Measurements from ENCODE around the gene SEC16A. TPM values are rescaled to one million over a fixed set of nuclear protein-coding genes. Genes with fewer than 3 reads are reported as not detected.

SEC16A gene
- total RNA-seq, 4 donors from 2014 or later, result 47.7 to 73.8 (median 62.5) TPM

GRCh38 chr9:136448655-136449054, 34.2 kb downstream of the SEC16A start:
- H3K36me3 ChIP-seq, result peaks cover 55 to 64% of the 10 kb centered on the region in 2 donors
- intact Hi-C loops (cut with DNase I), result no loop called here
- 92 to 95% methylated on average over 3 of the region's 3 CpGs for WGBS, 2 donors

GRCh38 chr9:136447173-136447778, 35.6 kb downstream of the SEC16A start:
- no peak overlapping the region for H3K27ac ChIP-seq
- H3K36me3 ChIP-seq, result peaks cover 60 to 71% of the 10 kb centered on the region in 2 donors
- H3K4me1 ChIP-seq, result no peaks in the 10 kb centered on the region
- TF ChIP-seq CTCF (IDR thresholded peaks at IDR 0.05), result no peak
- TF ChIP-seq POLR2A (IDR thresholded peaks at IDR 0.05), result no peak
- WGBS, 2 donors, result 96 to 97% methylated on average over 24 to 27 of the region's 27 CpGs
- DNase-seq, result no peak
- no peak overlapping the region for H3K4me3 ChIP-seq (replicated peaks in 1 of 3)
- H3K27me3 ChIP-seq, result no peaks in the 10 kb centered on the region
- intact Hi-C loops (cut with DNase I), result no loop called here
- no peaks in the 10 kb centered on the region for H3K9me3 ChIP-seq

More at GRCh38 chr9:136448655-136449054, 34.2 kb downstream of the SEC16A start:
- TF ChIP-seq CTCF (IDR thresholded peaks at IDR 0.05) (no peak), POLR2A (IDR thresholded peaks at IDR 0.05) (no peak)
- H3K27ac ChIP-seq, result no peak overlapping the region
- H3K4me1 ChIP-seq, result no peaks in the 10 kb centered on the region
- no peaks in the 10 kb centered on the region for H3K27me3 ChIP-seq
- DNase-seq, result no peak
- H3K4me3 ChIP-seq (replicated peaks in 1 of 3), result no peak overlapping the region
- H3K9me3 ChIP-seq, result no peaks in the 10 kb centered on the region

GRCh38 chr9:136445799-136446198, 37.0 kb downstream of the SEC16A start:
- H3K4me1 ChIP-seq, result no peaks in the 10 kb centered on the region
- peaks cover 49 to 76% of the 10 kb centered on the region in 2 donors for H3K36me3 ChIP-seq
- DNase-seq, result no peak
- H3K27ac ChIP-seq, result no peak overlapping the region
- WGBS, 2 donors, result 90 to 93% methylated on average over 7 of the region's 7 CpGs
- H3K9me3 ChIP-seq, result no peaks in the 10 kb centered on the region
- intact Hi-C loops (cut with DNase I), result no loop called here
- TF ChIP-seq CTCF (IDR thresholded peaks at IDR 0.05), result no peak
- TF ChIP-seq POLR2A (IDR thresholded peaks at IDR 0.05), result no peak
- no peaks in the 10 kb centered on the region for H3K27me3 ChIP-seq
- H3K4me3 ChIP-seq (replicated peaks in 1 of 3), result no peak overlapping the region

GRCh38 chr9:136444102-136444501, 38.7 kb downstream of the SEC16A start:
- Histone ChIP-seq H3K27ac (no peak overlapping the region), H3K36me3 (peaks cover 34 to 64% of the 10 kb centered on the region in 2 donors), H3K4me1 (peaks cover 3 to 5% of the 10 kb centered on the region in 2 donors), H3K4me3 (replicated peaks in 1 of 3) (no peak overlapping the region), H3K27me3 (no peaks in the 10 kb centered on the region), H3K9me3 (no peaks in the 10 kb centered on the region)
- 94 to 95% methylated on average over 20 of the region's 20 CpGs for WGBS, 2 donors
- TF ChIP-seq CTCF (IDR thresholded peaks at IDR 0.05), result no peak
- TF ChIP-seq POLR2A (IDR thresholded peaks at IDR 0.05), result no peak
- intact Hi-C loops (cut with DNase I), result no loop called here
- no peak for DNase-seq

GRCh38 chr9:136443687-136444086, 39.2 kb downstream of the SEC16A start:
- no peaks in the 10 kb centered on the region for H3K9me3 ChIP-seq
- H3K27me3 ChIP-seq, result no peaks in the 10 kb centered on the region
- no peak overlapping the region for H3K27ac ChIP-seq
- DNase-seq, result no peak
- H3K4me1 ChIP-seq, result peaks cover 3 to 5% of the 10 kb centered on the region in 2 donors
- H3K4me3 ChIP-seq (replicated peaks in 1 of 3), result no peak overlapping the region
- WGBS, 2 donors, result 92 to 93% methylated on average over 7 of the region's 7 CpGs
- intact Hi-C loops (cut with DNase I), result no loop called here
- peaks cover 34 to 60% of the 10 kb centered on the region in 2 donors for H3K36me3 ChIP-seq
- no peak for TF ChIP-seq CTCF (IDR thresholded peaks at IDR 0.05)

All from thyroid gland (tissue), 4 donors.